T-cell (primary cell): ENCODE data around the gene ARL8A. TPM values are rescaled to one million over a fixed set of nuclear protein-coding genes. Genes with fewer than 3 reads are reported as not detected.
"Not testable (repeated sequence)": the region's sequence is repeated elsewhere in the genome, so short reads cannot be mapped to it uniquely, and the experiment has no call there.

Experiments used
- ATAC-seq, 4 experiments: fragments of 200-7000 bp in 3 of 4; fragments of 150-1000 bp in 1 of 4; cut with Tn5 transposase; replicated peaks in 1 of 4; 1 replicate in 3 of 4; 2 replicates in 1 of 4; pipeline ENCODE4 v1.10.0; 2021; ENCODE audit warnings: moderate library complexity in 3 of 4, mild to moderate bottlenecking in 2 of 4, moderate number of reproducible peaks in 1 of 4
- CTCF ChIA-PET, 2 donors: fragments of 300-600 bp; sonication (Branson Sonifier 250); formaldehyde crosslinking; loops; one replicate each; lab custom pipeline; 2022; ENCODE audit warnings: antibody characterized with exemption in 2 of 2; lab: Charles Lee
- POLR2A ChIA-PET, 2 donors: fragments of 300-600 bp; sonication (Branson Sonifier 250); formaldehyde crosslinking; loops; one replicate each; lab custom pipeline; 2022; ENCODE audit warnings: antibody characterized with exemption in 2 of 2; lab: Charles Lee
- DNase-seq, 35 experiments: peaks; one replicate each; pipeline versions ENCODE4 v3.0.0 to v3.0.0-alpha.2; 2013 to 2023
- H3K27ac ChIP-seq: one replicate; pipeline ENCODE4 v1.5.1; 2013; ENCODE audit warnings: low read length
- H3K27me3 ChIP-seq, 2 experiments: replicated peaks in 1 of 2; 1 replicate in 1 of 2; 2 replicates in 1 of 2; pipeline versions ENCODE4 v1.6.1 to v1.7.0; 2013; ENCODE audit warnings: low read length in 1 of 2, mixed read lengths in 1 of 2; ENCODE audit not compliant: control insufficient read depth in 2 of 2, insufficient read depth in 2 of 2; ENCODE audit errors: extremely low read depth in 1 of 2
- H3K36me3 ChIP-seq, 2 donors: 1 replicate in 1 of 2; 2 replicates in 1 of 2; pipeline versions ENCODE4 v1.6.1 to v1.7.0; 2013; ENCODE audit warnings: low read length in 1 of 2; ENCODE audit not compliant: control insufficient read depth in 2 of 2, insufficient read depth in 1 of 2; ENCODE audit errors: extremely low read depth in 1 of 2
- H3K4me1 ChIP-seq, 2 experiments: 1 replicate in 1 of 2; 2 replicates in 1 of 2; pipeline versions ENCODE4 v1.6.1 to v1.7.0; 2013; ENCODE audit warnings: low read length in 2 of 2, mixed read lengths in 1 of 2; ENCODE audit not compliant: insufficient read depth in 2 of 2, control insufficient read depth in 1 of 2; ENCODE audit errors: extremely low read depth in 1 of 2
- H3K4me3 ChIP-seq, 2 donors: 1 replicate in 1 of 2; 2 replicates in 1 of 2; pipeline versions ENCODE4 v1.5.1 to v1.7.0; 2013; ENCODE audit warnings: mild to moderate bottlenecking in 2 of 2, low read length in 1 of 2, moderate library complexity in 1 of 2; ENCODE audit not compliant: control insufficient read depth in 1 of 2; ENCODE audit errors: extremely low read depth in 1 of 2
- H3K9me3 ChIP-seq: 2 replicates; pipeline ENCODE4 v1.7.0; 2013
- H3K27ac Mint-ChIP-seq, 2 donors: one replicate each; pipeline ENCODE4 v1.8.0; 2020 to 2021; ENCODE audit warnings: mild to moderate bottlenecking in 2 of 2, mixed read lengths in 2 of 2
- H3K27me3 Mint-ChIP-seq, 2 donors: one replicate each; pipeline ENCODE4 v1.8.0; 2021 to 2022; ENCODE audit warnings: mixed read lengths in 2 of 2
- H3K36me3 Mint-ChIP-seq: one replicate; pipeline ENCODE4 v1.8.0; 2021; ENCODE audit warnings: mixed read lengths
- H3K4me1 Mint-ChIP-seq, 3 donors: one replicate each; pipeline ENCODE4 v1.8.0; 2020 to 2022; ENCODE audit warnings: mixed read lengths in 3 of 3, mild to moderate bottlenecking in 1 of 3
- H3K4me3 Mint-ChIP-seq, 3 donors: one replicate each; pipeline ENCODE4 v1.8.0; 2020 to 2022; ENCODE audit warnings: mild to moderate bottlenecking in 3 of 3, mixed read lengths in 3 of 3, moderate library complexity in 3 of 3
- H3K9me3 Mint-ChIP-seq, 3 donors: one replicate each; pipeline ENCODE4 v1.8.0; 2020 to 2022; ENCODE audit warnings: mixed read lengths in 3 of 3
- WGBS: methylation state at CpG from one replicate; pipeline ENCODE4 v1.1.5; 2013; ENCODE audit warnings: missing lambda C conversion rate; ENCODE audit not compliant: insufficient coverage; 5-methylcytosine and 5-hydroxymethylcytosine counted together
- total RNA-seq, 35 experiments: library from RNA in 6 of 35; stranded (reverse) in 6 of 35; fragments of 120-200 nt in 1 of 35; gene quantifications; one replicate each; pipeline versions ENCODE4 v1.2.1 to v1.2.4 and lab custom pipeline; 2013 to 2026

The ARL8A gene
- total RNA-seq (10 to 100 TPM; 37.8 to 70.2 (median 50.9) TPM), total RNA-seq (lab: John Stamatoyannopoulos, UW) (18.3 to 46.0 (median 29.1) reads per million in 29 experiments)
- total RNA-seq (2013) = 26.8 TPM

DNA sequence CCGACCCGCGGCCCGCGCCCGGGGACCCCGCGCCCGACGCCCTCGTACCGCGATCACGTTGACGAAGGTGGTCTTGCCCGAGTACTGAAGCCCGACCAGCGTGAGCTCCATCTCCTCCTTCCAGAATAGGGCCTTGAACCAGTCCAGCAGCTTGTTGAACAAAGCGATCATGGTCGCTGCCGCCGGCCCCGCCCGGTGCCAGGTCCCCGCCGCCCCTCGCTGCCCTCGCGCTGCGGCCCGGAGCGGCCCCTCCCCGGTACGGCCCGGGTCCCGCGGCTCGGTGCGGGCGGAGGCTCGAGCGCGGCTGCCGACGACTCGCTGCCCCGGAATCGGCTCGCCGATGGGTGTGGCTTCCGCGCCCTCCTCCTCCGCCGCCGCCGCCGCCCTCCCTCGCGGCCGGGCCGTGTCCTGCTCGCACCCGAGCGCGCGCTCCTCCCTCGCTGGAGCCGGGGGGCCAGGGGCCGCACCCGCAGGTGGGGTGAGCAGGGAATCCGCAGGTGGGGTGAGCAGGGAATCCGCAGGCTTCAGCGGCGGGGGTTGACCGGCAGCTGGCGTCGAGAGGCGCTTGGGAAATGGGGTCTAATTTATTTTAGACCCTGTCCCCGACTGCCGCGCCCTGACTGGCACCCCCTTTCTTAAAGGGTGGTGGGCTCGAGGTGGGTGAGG lies at the start of gene ARL8A:
Gene ARL8A (minus strand): TSS at position 336 of the 666 bp plus-strand sequence. CDS start 165 bp downstream, at position 171.
- POLR2A ChIA-PET = no interaction called here
- Mint-ChIP-seq H3K36me3 (peaks cover 9% of the 10 kb centered on the region), H3K9me3 (no peaks in the 10 kb centered on the region), H3K4me1 (peaks cover 25 to 46% (median 35%) of the 10 kb centered on the region in 3 donors), H3K27me3 (no peaks in the 10 kb centered on the region), H3K27ac (peak within 1 kb of the TSS; percentile 96 to 98), H3K4me3 (peak within 1 kb of the TSS; percentile 95 to 98 (median 98))
- H3K4me3 ChIP-seq = peak within 1 kb of the TSS; percentile 79 to 84
- peak in 33 of 35 experiments; percentile 31 to 77 (median 54) for DNase-seq
- peak within 1 kb of the TSS; percentile 67 for H3K27ac ChIP-seq
- H3K9me3 ChIP-seq = no peaks in the 10 kb centered on the region
- CTCF ChIA-PET = interaction anchor here in 1 of 2 donors (1.6 to 2.1 kb wide), 2 partner anchors 9 to 11 kb away, joined by 6 to 11 read pairs; no protein-coding TSS in a partner anchor
- peaks cover 18 to 29% of the 10 kb centered on the region in 2 donors for H3K36me3 ChIP-seq
- peak; percentile 77 to 89 (median 84) for ATAC-seq
- H3K4me1 ChIP-seq = peaks cover 2 to 42% of the 10 kb centered on the region in 2 experiments
- no peaks in the 10 kb centered on the region for H3K27me3 ChIP-seq
- under 1% methylated on average over 72 of the region's 82 CpGs for WGBS

DNA sequence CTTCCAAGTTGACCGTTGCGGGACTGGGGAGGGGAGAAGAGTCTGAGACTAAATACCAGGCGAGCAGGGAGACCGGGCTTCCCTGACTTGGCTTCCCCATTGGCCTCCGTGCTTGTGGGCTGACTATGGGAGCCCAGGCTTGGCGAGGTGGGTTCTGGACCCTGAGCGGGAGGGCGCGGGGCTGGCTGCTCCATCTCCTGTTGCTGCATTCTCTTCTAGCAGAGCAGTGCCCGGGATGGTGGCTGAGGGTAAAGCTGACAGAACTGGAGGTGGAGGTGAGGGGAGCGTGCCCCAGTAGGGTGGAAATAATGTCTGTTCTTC lies 49.8 kb upstream of the ARL8A start:
- Histone ChIP-seq H3K4me3 (no peak overlapping the region), H3K9me3 (no peaks in the 10 kb centered on the region), H3K27me3 (peaks cover 0 to 32% of the 10 kb centered on the region in 2 experiments), H3K36me3 (no peaks in the 10 kb centered on the region), H3K4me1 (peaks cover 5 to 51% of the 10 kb centered on the region in 2 experiments), H3K27ac (no peak overlapping the region)
- ChIA-PET POLR2A (no interaction called here), CTCF (no interaction called here)
- no peak overlapping the region for H3K27ac Mint-ChIP-seq
- no peaks in the 10 kb centered on the region for H3K9me3 Mint-ChIP-seq
- H3K4me1 Mint-ChIP-seq = peaks cover 14 to 21% (median 16%) of the 10 kb centered on the region in 3 donors
- peaks cover 21 to 32% of the 10 kb centered on the region in 2 donors for H3K27me3 Mint-ChIP-seq
- WGBS = 70% methylated on average over 7 of the region's 11 CpGs
- no peaks in the 10 kb centered on the region for H3K36me3 Mint-ChIP-seq
- DNase-seq (no peak), ATAC-seq (no peak)
- no peak overlapping the region for H3K4me3 Mint-ChIP-seq

DNA sequence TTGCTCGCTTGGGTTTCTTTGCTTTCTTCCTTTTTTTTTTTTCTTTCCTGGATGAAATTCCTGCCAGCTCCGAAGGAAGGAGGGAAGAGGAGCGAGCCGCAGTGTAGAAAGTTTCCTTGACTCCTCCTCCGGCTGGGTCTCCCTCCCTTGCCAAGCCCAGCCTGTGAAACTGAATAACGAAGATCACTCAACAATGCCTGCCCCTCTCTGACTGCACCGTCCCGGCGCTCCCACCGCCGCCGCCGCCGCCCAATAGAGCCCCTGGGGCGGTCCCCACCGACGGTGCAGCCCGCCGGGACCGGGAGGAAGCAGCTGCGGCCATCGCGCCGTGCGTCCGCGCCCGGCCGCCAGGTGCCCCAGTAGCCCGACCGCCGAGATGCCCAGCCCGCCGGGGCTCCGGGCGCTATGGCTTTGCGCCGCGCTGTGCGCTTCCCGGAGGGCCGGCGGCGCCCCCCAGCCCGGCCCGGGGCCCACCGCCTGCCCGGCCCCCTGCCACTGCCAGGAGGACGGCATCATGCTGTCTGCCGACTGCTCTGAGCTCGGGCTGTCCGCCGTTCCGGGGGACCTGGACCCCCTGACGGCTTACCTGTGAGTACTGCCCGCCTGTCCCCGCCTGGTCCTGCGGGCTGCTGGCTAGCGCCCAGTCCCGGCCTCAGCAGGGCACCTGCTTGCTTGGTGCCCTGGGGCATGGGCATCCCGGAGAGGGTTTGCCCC lies 49.2 kb upstream of the ARL8A start, which contains the start of gene LGR6:
Gene LGR6 (plus strand): TSS at position 186 of the 714 bp plus-strand sequence. CDS start 191 bp downstream, at position 377.
- Histone ChIP-seq H3K4me3 (no peak within 1 kb of the TSS), H3K9me3 (no peaks in the 10 kb centered on the region), H3K27ac (no peak within 1 kb of the TSS), H3K4me1 (peaks cover 2 to 45% of the 10 kb centered on the region in 2 experiments), H3K36me3 (no peaks in the 10 kb centered on the region), H3K27me3 (peaks cover 0 to 32% of the 10 kb centered on the region in 2 experiments)
- 8% methylated on average over 55 of the region's 61 CpGs for WGBS
- Mint-ChIP-seq H3K4me1 (peaks cover 9 to 16% (median 11%) of the 10 kb centered on the region in 3 donors), H3K4me3 (no peak within 1 kb of the TSS), H3K27ac (no peak within 1 kb of the TSS), H3K36me3 (no peaks in the 10 kb centered on the region), H3K27me3 (peaks cover 21 to 32% of the 10 kb centered on the region in 2 donors), H3K9me3 (no peaks in the 10 kb centered on the region)
- POLR2A ChIA-PET = no interaction called here
- ATAC-seq (peak in 1 of 4 experiments; percentile 26), DNase-seq (peak in 1 of 35 experiments; percentile 17)
- CTCF ChIA-PET = interaction anchor here in 1 of 2 donors (1.0 to 1.8 kb wide), 4 partner anchors 45 to 526 kb away, joined by 3 to 17 read pairs (median 4); no protein-coding TSS in a partner anchor

DNA sequence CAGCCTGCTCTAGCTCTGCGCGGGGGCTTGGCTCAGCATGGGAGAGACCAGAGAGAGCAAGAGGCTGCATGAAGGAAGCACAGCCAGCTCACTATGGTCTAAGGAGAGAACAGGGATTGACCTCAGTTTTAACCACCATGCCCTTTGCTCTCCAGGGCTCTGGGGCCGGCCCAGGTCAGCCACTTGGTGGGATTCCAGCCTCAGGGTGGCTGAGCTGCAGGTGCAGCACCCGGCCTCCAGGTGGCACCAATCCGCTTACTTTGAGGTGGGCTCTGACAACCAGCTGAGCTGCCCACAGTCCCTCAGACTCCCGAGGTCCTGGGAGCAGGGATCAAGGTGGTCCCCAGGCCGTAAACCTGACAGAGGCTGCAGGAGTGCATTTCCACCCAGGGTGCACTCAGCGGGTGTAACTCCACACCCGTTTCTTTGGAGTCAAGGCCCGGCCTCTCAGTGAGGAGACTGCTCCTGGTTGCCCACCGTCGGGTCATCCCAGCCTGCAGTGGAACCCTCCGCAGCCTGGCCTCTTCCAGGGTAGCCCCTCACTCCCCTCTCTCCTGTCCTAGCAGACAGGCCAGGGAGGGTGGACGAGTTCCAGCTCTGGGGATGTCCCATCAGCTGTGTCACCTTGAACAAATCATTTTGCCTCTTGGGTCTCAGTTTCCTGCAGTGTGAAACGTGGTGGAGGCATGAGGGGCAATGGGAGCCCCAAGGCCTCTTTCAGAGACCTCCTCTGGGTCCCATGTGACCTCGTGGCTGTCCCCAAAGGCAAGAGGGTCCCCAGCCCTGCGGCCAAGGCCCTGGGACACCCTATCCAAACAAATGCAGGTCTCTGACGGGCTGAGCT lies 48.5 kb upstream of the ARL8A start:
- peak; percentile 41 to 62 (median 50) for ATAC-seq
- H3K36me3 ChIP-seq = no peaks in the 10 kb centered on the region
- no peak overlapping the region for H3K4me3 ChIP-seq
- H3K9me3 Mint-ChIP-seq = no peaks in the 10 kb centered on the region
- H3K4me1 Mint-ChIP-seq = peaks cover under 1 to 12% (median 4%) of the 10 kb centered on the region in 3 donors
- H3K27me3 ChIP-seq = peaks cover 0 to 39% of the 10 kb centered on the region in 2 experiments
- H3K4me1 ChIP-seq = peaks cover 0 to 38% of the 10 kb centered on the region in 2 experiments
- no peak overlapping the region for H3K27ac Mint-ChIP-seq
- no peak overlapping the region for H3K27ac ChIP-seq
- peak in 31 of 35 experiments; percentile 13 to 74 (median 44) for DNase-seq
- 31% methylated on average over 13 of the region's 18 CpGs for WGBS
- H3K27me3 Mint-ChIP-seq = peaks cover 21 to 32% of the 10 kb centered on the region in 2 donors
- no peaks in the 10 kb centered on the region for H3K9me3 ChIP-seq
- ChIA-PET CTCF (interaction anchor here (0.6 to 1.8 kb wide), 15 partner anchors 9 to 566 kb away, joined by 3 to 17 read pairs (median 3); partner anchors contain the start of gene PTPN7 (in 1 of the 2)), POLR2A (no interaction called here)
- no peaks in the 10 kb centered on the region for H3K36me3 Mint-ChIP-seq
- H3K4me3 Mint-ChIP-seq = no peak overlapping the region

DNA sequence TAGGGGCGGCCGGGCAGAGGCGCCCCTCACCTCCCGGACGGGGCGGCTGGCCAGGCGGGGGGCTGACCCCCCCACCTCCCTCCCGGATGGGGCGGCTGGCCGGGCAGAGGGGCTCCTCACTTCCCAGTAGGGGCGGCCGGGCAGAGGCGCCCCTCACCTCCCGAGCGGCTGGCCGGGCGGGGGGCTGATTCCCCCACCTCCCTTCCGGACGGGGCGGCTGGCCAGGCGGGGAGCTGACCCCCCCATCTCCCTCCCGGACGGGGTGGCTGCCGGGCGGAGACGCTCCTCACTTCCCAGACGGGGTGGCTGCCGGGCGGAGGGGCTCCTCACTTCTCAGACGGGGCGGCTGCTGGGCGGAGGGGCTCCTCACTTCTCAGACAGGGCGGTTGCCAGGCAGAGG lies 46.9 kb upstream of the ARL8A start:
- H3K4me3 Mint-ChIP-seq, H3K27ac Mint-ChIP-seq, ATAC-seq, H3K9me3 Mint-ChIP-seq, DNase-seq, CTCF ChIA-PET, H3K4me3 ChIP-seq, H3K9me3 ChIP-seq, POLR2A ChIA-PET, H3K27ac ChIP-seq, H3K4me1 Mint-ChIP-seq, H3K36me3 ChIP-seq, H3K36me3 Mint-ChIP-seq: not testable (repeated sequence)
- Histone ChIP-seq H3K4me1 (peaks cover 0 to 24% of the 10 kb centered on the region in 2 experiments), H3K27me3 (peaks cover 0 to 52% of the 10 kb centered on the region in 2 experiments)
- peaks cover 21 to 34% of the 10 kb centered on the region in 2 donors for H3K27me3 Mint-ChIP-seq
- no CpG with 5 or more reads among the region's 33 CpGs for WGBS
